ENCODE results near the gene MAP3K6.

Gene MAP3K6

DNA sequence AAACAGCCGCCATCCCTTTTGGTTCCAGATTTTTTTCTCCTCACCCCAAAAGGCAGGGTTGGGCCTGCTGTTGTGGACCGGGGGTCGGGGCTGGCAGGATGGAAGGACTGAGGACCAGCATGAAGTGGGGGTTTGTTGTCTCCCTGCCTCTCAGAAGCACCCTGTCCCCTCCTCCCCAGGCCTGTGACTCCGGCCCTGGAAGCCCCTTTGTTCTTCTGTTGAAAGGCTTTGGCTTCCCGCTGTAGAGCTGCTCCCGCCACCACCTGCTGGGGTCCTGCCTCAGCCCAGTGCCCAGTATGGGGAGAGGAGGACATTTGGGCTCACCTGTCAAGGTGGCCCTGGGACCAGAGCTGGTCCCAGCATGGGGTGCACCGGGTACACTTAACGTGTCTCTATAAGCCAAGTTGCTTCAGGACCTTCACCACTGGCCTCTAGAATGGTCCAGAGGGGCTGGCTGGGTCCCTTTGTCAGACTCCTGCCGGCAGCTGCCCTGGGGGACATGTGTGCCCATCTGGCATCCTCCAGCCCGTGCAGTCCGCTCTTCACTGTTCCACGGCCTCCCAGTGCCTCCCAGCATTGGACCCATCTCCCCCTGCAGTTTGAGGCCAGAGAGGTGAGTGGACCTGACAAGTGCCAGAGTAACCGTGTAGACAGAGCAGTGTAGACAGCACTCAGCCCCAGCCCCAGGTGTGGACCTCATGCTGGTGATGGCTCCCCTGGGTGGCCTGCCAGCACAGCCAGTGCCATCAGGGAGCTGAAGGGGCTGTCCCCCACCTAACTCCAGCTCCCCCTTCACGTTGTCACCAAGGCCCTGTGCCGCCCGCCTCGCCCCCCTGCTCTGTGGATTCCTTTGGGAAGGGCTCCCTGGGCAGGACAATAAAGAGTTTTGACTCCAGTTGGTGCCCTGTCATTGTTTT is 31.0 kb downstream of the MAP3K6 start:
- H3K4me3 ChIP-seq (ENCODE audit: low read depth, low read length) = no peak overlapping the region
- TF ChIP-seq, protein P1, sequence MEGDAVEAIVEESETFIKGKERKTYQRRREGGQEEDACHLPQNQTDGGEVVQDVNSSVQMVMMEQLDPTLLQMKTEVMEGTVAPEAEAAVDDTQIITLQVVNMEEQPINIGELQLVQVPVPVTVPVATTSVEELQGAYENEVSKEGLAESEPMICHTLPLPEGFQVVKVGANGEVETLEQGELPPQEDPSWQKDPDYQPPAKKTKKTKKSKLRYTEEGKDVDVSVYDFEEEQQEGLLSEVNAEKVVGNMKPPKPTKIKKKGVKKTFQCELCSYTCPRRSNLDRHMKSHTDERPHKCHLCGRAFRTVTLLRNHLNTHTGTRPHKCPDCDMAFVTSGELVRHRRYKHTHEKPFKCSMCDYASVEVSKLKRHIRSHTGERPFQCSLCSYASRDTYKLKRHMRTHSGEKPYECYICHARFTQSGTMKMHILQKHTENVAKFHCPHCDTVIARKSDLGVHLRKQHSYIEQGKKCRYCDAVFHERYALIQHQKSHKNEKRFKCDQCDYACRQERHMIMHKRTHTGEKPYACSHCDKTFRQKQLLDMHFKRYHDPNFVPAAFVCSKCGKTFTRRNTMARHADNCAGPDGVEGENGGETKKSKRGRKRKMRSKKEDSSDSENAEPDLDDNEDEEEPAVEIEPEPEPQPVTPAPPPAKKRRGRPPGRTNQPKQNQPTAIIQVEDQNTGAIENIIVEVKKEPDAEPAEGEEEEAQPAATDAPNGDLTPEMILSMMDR (IDR thresholded peaks at IDR 0.05; ENCODE audit: low read depth, low read length) = no peak

DNA sequence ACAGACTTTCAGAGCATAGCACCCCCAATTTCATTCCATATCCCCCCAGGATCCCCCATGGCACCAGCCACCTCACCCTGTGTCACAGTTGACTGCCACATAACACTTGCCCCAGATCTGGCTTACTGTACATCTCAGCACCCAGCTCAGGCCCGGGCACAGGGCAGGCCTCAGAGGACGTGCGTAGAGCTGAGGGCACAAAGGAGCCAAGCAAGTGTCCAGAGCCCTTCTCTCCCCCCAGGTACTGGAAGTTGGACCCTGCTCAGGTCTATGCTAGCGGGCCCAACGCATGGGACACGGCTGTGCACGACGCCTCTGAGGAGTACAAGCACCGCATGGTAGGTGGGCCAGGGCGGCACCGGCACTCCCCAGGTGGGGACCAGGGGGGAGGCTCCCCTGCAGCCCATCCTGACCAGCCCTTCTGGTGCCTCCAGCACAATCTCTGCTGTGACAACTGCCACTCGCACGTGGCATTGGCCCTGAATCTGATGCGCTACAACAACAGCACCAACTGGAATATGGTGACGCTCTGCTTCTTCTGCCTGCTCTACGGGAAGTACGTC is 33.0 kb downstream of the MAP3K6 start:
- no peak overlapping the region for H3K4me3 ChIP-seq (ENCODE audit: low read depth, low read length)
- TF ChIP-seq, protein P1 (IDR thresholded peaks at IDR 0.05; ENCODE audit: low read depth, low read length) = no peak

DNA sequence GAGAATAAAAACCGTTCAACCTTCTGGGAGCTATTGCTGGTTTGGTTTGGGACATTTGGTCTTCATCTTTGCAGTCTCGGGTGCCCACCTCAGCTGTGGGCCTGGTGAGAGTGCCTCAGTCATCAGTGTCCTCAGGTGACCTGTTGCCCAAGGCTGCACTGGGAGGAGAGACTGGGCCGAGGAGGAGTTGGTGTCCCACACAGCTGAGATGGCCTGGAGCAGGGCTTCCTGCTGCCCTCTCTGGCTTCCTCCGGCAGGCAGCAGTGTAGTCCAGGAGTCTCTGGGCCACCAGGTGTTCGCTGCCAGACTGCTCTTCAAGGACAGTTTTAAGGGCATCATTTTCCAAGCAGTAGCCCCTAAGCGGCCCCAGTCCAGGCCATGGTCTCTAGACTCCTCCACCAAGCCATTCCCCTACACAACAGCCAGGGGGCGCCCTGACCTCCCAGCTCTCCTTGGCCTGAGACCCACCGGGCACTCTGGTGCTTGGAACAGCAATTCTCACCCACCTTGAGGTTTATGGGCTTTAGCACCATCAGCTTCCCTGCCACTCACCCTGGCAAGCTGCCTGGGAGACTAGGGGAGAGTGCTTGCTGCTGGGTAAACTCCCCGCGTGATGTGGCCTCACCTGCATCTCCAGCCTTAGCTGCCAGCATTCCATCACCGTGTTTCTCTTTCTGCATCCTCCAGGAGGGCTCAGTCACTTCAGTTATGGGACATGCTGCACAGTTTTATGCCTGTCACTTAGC is 34.1 kb downstream of the MAP3K6 start:
- H3K4me3 ChIP-seq (ENCODE audit: low read depth, low read length) = no peak overlapping the region
- TF ChIP-seq, protein P1 (IDR thresholded peaks at IDR 0.05; ENCODE audit: low read depth, low read length) = peak; percentile 86

DNA sequence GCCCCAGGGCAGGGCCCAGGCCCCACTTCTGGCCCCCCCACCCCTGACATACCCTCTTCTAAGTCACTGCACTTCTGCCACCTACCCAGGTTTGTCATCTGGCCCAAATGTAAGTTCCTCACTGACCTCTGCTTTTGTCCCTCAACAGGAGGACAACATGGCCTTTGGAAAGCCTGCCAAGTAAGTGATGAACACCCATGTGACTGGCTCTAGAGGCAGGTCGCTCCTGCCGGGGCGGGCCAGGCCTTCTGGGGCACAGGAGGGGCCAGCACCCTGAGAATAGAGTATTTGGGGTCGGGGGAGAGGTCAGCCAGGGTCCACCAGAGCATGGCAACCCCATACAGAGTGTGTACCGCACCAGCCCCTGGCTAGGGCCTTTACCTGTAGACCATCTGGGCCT is 34.8 kb downstream of the MAP3K6 start:
- TF ChIP-seq, protein P1 (IDR thresholded peaks at IDR 0.05; ENCODE audit: low read depth, low read length) = no peak
- no peak overlapping the region for H3K4me3 ChIP-seq (ENCODE audit: low read depth, low read length)

DNA sequence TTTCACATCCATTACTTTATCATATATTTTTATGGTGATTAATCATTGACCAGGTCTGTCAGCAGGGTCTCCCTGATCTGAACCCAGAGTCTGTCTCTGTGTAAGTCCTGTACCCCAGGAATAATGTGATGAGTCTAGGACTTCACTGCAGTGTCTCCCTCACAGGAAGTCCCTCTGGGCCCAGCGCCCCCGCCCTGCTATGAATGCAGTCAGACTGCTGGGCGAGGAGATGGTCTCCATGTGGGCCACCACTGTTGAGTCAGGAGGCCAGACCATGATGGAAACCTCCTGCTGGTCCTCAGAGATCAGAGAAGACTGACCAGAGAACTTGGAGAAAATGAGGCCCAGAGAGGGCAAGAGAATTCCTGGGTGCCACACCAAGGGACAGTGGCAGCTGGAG is 35.3 kb downstream of the MAP3K6 start:
- no peak overlapping the region for H3K4me3 ChIP-seq (ENCODE audit: low read depth, low read length)
- TF ChIP-seq, protein P1 (IDR thresholded peaks at IDR 0.05; ENCODE audit: low read depth, low read length) = no peak

DNA sequence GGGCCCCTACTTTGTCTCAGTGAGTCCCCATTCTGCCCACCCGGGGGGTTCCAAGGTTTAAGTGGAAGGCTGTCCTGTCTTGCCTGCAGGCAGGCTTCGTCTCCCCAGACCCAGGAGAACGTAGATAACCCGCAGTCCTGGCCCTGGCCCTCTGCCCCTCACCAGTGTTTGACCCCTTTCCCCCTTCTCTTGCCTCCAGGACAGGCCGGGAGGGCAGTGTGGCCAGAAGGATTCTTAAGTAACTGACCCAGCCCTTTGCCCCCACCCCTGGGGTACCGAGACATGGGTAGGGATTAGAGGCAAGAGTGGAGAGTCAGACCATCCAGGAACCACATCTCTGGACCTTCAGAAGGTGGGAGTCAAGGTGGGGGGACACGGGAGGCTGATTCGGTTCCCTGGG is 36.0 kb downstream of the MAP3K6 start:
- no peak overlapping the region for H3K4me3 ChIP-seq (ENCODE audit: low read depth, low read length)
- TF ChIP-seq, protein P1 (IDR thresholded peaks at IDR 0.05; ENCODE audit: low read depth, low read length) = no peak
